Left ventricle myocardium superior (tissue), 1 donor: ENCODE results near the gene TMEM52. TPM values are rescaled to one million over a fixed set of nuclear protein-coding genes. Genes with fewer than 3 reads are reported as not detected.

Source experiments
- ATAC-seq: fragments of 200-7000 bp; cut with Tn5 transposase; one replicate; pipeline ENCODE4 v1.9.1; 2020; ENCODE audit warnings: mild to moderate bottlenecking, moderate library complexity
- DNase-seq: peaks from one replicate; pipeline ENCODE4 v3.0.0-alpha.2; 2020
- intact Hi-C: fragments of 100-400 bp; cut with micrococcal nuclease; formaldehyde crosslinking; loops from one replicate; pipeline ENCODE4 v1.11.0; 2022
- total RNA-seq: library from RNA; stranded (reverse); fragmentation: NEBNext Ultra II Directional; extraction: Animal tissue kit (Norgen Biotek cat#: 25700); gene quantifications from one replicate; pipeline ENCODE4 v1.2.1, GENCODE V29; 2021
- donor health status: DM: no; HTN: yes; CAD: no; lungs with severe emphysema.

The TMEM52 gene
- total RNA-seq, 1 donor from 2014 or later: 1.7 TPM

DNA sequence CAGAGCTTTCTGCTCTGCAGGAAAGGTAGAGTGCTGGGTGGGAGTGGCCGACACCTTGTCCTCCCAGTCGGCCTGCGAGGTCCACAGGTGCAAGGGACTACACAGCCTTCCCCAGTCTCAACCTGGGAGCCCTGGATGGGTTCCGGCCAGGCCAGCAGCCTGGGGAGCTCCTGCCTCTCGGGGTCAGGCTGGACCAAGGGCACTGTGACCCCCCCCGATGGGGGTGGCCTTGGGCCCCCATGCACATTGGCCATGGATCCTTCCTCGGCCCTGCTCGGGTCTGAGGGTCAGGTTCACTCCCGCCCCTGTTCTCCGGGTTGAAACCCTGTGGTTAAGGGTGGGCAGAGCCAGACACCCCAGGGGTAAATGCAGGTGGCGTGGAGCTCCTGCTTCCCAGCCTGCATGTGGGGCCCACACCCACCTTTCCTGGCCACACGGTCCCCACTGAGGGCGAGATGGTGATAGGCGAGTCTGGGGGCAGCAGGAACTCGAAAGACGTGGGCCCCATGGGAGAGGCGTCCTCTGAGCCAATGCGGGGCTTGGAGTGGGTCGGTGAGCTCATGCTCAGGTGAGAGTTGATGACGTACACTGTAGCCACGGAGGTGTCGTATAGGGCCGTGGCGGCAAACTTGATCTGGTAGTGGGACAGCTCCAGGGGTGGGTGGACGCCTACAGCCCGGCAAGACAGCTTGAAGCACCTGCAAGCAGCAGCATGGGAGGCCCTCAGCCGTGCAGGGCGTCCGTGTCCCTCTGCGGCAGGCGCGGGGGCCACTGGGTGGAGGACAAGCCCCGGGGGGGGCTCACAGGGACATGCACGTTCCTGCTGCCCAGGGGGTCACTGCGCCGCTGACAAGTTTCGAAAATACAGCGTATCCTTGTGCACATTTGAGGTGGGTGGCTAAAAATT, 10.8 kb upstream of the TMEM52 start:
- peak; percentile 22 for DNase-seq
- no peak for ATAC-seq
- intact Hi-C loops: no loop called here

DNA sequence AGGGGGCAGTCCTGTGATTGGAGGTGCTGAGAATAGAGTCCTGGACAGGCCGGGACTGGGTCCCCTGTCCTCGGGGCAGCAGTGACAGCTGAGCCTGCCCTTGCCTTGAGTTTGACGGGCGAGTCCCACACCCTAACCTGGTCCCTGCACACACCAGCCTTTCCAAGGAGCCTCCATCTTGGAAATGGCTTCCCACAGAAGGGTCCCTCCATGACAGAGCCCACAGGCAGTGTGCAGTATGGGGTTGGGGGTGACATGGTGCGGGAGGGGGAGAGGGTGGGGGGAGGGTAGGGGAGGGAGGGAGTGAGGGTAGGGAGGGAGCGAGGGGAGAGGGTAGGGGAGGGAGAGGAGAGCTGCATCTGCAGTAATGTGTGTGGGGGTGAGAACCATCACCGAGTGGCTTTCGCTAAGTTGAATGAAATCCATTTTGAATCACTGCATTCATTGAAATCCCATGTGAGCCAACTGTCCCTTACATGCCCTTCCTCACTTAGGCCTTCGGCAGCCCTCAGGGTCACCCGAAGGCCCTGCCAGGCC, 10.1 kb upstream of the TMEM52 start:
- intact Hi-C loops: no loop called here
- no peak for DNase-seq
- ATAC-seq: peak; percentile 3

DNA sequence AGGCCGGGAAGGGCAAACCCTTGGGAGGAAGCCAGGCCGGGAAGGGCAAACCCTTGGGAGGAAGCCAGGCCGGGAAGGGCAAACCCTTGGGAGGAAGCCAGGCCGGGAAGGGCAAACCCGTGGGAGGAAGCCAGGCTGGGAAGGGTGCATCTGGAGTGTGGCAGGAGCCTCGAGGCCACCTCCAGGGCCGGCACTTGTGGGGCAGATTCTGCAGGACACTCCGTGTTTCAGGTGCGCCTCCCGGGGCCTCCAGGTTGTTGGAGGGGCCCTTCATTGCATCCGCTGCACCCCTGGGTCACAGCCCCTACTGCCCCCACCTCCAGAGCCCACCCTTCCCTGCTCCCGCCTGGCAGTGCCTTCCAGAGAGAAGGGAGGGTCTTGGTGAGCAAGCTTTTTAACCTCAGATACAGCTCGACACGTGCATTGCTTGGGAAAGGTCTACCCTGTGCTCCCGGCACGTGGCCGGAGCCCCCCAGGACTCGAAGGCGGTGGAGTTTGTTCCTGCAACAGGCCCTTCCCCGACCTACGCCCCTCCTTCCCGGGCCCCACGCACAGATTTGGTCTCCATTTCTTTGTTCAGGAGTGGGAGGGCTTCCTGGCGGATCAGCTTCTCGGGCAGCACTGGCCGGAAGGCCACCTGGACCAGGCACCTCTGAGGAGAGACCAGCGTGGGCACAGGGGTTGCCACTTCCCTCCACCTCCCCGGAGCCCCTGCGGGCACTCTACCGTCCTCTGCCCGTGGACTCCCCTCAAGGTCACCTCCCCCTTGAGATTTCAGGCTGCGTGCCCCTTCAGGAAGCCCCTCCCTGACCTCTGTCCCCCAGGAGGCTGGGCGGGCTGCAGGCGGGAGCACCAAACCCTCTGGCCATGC, 9.4 kb upstream of the TMEM52 start:
- DNase-seq (peak; percentile 68), ATAC-seq (peak; percentile 59)
- intact Hi-C loops: no loop called here

DNA sequence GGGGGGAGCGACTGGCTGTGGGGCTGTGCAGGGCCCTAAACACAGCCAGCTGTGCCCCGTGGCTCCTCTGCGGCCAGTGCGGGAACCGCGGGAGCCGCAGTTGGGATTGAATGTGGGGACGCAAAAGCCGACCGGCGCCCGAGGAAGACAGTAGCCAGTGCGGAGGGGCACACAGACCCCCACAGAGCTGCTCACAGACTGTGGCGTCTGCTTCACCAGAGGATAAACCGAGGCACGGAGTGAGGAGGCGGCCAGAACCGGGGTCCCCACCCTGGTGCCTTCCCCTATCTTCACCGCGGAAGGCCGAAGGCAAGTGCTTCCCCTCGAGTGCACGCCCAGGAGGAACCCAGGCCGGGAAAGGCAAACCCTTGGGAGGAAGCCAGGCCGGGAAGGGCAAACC, 8.7 kb upstream of the TMEM52 start:
- intact Hi-C loops: no loop called here
- DNase-seq (peak; percentile 50), ATAC-seq (peak; percentile 42)

DNA sequence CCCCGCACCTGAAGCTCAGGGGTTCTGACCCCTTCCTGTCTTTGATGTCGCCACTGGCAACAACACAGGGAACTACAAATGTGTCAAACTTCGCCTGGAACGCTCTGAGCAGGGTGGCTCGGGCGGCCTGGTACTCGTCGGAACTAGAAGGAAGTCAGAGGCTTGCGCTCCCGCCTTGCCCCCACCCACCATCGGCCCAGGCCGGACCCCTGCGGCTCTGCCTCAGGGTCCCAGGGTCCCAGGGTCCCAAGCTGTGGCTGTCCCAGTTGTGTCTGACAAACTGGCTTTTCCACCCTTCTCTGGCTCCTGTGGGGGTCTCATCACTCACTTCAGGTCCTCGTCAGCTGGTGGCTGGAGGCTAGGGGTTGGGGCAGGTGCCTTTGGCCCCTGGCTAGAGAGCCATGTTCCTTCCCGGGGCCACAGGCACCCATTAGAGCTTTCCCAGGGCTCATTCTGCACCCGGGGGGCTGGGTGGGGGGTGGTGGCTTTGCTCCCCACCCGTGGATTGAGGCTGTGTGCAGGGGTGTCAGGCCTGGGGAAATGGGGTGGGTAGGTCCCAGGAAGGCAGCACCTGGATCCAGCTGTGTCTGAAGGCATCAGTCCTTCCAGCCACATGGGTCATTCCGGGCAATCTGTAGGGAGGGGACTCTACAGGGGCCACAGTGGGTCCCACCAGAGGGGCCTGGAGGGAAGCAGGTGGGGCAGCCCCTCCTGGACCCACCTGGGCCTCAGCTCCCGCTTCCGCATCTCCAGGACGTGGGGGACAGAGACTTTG, 8.0 kb upstream of the TMEM52 start:
- intact Hi-C loops: no loop called here
- peak; percentile 23 for DNase-seq
- ATAC-seq: peak; percentile 3

DNA sequence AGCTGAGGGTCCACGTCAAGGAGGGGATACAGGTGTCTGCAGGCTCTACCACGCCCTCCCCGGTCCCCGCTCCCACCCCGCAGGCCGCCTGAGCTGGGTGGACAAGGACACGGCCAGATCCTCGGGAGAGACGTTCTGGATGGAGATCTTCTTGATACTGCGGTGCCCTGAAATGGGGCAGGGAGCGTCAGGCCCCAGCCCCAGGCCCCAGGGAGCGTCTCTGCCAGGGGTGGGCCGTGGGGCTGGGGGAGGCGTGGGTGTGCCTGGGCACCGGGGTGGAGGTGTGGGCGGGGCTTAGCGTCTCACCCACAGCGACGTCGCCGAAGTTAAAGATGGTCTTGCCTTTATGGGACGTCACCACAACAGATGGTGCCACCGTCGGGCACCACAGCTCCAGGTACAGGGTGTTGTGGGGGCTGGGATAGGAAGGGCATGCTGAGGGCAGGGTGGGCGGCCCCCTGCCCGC, 7.3 kb upstream of the TMEM52 start:
- DNase-seq (peak; percentile 28), ATAC-seq (no peak)
- intact Hi-C loops: no loop called here

DNA sequence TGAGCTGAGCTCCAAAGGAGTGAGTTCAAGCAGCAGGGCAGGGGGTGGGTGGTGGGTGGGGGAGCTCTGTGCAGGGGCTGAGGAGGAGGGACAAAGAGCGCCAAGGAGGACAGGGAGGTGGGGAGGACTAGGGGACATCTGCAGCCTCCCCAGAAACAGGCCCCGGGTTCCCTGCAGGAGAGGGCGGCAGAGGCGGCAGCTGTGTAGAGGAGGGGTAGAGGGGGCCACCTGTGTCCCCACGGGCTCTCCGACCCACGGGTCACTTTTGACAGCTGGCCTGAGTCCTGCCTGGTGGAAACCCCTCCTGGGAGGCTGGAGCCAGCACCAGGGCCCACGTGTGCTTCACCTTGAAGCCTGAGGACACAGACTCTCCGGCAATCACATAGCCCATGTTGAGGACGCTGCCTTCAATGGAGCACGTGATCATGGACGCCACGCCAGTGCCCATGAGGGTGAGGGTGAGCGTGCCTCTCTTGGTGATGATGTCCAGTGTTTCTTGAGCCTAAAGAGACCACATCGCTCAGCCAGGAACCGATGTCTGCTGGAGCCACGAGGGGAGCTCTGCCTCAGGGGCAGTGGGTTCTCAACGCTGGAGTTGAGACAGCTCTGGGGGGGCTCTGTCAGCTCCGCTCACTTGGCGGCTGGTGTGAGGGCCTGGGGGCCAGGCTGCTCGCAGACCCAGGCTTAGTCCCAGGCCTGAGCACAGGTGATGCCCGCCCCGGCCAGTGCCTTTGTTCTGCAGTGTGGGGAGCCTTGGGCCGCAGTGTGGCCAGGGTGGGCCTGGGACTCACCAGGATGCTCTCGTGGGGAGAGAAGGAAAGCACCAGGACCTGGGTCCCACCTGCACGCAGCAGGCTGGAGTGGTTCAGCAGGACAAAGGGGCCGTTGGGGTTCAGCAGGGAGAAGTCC, 6.6 kb upstream of the TMEM52 start:
- no peak for ATAC-seq
- peak; percentile 25 for DNase-seq
- intact Hi-C loops: no loop called here

DNA sequence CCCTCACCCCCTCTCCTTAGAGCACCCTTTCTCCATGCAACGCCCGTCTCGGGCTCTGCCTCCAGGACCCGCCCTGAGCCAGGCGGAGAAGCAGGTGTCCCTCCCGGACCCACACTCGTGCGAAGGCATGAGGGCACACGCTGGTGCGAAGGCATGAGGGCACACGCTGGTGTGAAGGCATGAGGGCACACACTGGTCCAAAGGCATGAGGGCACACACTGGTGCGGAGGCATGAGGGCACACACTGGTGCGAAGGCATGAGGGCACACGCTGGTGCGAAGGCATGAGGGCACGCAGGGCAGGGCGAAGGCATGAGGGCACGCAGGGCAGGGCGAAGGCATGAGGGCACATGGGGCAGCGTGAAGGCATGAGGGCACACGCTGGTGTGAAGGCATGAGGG, 5.8 kb upstream of the TMEM52 start:
- ATAC-seq: no peak
- DNase-seq: peak; percentile 26
- intact Hi-C loops: no loop called here

DNA sequence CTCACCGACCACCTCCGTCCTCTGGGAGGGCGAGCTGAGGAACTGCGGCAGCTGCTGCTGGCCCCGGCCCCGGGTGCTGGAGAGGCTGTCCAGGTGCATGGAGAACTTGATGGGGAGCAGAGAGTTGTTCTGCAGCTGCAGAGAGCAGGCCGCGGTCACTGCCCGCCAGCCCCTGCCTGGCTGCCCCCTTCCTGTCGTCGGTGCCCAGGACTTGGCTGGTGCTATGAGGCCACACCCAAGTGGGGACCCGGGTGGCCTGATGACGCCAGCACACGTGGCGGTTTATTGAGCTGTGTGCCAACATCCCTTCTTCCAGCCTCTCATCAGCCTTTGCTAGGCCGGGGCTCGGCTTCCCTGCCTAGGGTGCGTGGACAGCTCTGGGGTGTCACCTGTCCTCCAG, 5.3 kb upstream of the TMEM52 start:
- DNase-seq: peak; percentile 10
- intact Hi-C loops: no loop called here
- no peak for ATAC-seq

DNA sequence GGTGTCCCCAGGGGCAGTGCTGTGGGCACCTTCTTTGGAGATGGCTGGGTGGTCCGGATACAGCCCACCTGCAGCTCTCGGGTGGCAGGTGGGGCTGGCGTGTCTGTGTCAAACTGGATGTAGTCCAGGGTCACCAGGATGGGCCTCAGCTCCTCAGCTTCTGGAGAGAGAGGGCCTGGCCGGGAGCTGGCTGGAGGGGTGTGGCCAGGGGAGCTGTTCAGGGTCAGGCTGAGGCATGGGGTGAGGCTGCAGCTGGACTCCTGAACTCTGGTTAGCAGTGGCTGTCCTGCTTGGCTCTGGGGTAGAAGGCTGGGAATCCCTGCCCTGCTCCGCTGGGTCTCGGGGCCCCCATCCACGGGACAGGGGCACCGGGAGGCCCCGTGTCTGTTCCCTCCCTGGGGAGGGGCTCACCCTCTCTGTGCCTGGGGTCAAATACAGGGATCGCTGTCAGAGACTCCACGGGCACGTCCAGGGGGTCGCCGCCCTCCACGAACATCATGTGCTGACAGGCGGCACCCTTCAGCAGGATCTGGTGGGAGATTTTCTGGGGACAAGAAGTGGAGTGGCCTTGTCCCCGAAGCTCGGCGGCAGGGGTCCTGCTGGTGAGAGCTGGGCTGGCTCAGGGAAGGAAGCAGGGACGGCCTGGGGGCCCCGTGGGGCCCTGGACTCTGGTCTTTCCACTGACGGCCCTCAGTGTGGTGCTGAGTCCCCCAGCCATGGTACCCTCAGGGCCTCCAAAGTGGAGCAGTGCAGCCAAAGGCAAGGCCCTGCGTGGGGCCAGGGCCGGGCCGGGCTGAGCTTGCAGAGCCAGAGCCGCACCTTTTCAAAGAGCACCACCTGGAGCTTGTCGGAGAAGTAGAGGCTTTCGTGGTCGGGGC, 4.1 kb upstream of the TMEM52 start:
- peak; percentile 28 for DNase-seq
- no peak for ATAC-seq

DNA sequence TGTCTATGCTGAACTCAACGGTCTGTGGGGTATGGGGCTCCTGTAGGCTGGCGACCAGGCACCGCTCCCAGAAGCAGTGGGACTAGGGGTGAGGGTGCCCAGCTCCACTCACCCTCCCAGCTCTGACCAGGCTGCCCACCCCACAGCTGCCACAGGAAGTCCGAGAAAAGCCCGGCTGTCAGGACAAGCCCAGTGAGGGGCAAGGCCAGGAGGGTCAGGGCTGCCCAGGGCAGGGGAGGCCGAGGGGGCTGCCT, 3.5 kb upstream of the TMEM52 start:
- DNase-seq: no peak
- intact Hi-C loops: no loop called here
- no peak for ATAC-seq

More for the DNA sequence above, 4.1 kb upstream of the TMEM52 start:
- intact Hi-C loops: no loop called here

DNA sequence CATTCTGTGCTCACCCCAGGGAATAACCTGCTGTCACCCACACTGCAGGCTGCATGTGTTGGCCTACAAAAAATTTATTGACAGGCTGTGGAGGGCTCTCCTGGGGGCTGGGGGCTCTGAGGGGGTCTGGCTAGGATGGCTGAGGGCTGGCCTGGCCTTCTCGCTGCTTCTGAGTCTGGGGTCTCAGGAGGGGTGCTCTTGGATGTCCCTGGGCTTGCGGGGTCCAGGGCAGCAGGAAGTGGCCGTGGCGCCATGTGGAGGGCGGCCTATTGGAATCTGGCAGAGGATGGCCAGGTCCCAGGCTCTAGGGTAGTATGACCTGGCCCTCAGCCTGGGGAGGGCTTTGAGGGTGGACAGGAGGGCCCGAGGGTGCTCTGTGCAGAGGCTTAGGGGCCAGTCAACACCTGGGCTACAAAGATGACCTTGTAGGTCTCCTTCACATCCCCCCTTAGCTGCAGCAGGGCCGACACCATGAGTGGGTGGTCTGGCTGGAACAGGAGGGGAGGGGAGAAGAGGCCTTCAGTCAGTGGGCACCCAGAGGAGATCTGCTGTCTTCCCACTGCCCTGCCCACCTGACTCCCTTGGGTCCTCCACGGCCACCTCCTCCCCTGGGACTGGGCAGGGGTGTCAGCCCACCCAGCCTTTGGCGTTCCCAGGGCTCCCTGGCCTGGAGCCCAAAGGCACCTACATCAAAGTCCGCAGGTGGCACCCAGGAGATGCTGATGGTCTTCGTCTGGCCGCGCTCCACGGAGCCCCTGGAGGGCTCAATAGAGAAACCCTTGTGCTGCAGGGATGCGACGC, 3.0 kb upstream of the TMEM52 start:
- ATAC-seq (no peak), DNase-seq (peak; percentile 31)
- intact Hi-C loops: no loop called here

DNA sequence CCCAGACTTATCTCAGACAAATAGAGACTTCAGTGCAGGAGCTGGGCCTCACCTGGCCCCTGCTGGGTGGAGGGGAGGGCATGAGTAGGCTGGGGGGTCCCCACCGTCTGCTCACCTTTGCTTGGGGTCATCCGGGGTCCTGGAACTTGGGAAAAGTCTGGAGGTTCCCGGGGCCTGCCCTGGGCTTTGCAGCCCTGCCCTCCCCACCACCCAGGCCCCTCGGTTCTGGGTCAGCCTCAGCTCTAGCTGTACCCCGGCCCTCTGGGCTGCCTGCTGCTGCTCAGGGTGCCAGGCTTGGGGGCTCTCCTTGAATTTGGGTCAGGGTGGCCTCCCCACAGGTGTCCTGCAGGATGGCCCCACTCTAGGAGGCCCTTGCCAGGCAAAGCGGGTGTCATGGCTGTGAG, 2.4 kb upstream of the TMEM52 start:
- DNase-seq: peak; percentile 24
- ATAC-seq: no peak
- intact Hi-C loops: no loop called here

DNA sequence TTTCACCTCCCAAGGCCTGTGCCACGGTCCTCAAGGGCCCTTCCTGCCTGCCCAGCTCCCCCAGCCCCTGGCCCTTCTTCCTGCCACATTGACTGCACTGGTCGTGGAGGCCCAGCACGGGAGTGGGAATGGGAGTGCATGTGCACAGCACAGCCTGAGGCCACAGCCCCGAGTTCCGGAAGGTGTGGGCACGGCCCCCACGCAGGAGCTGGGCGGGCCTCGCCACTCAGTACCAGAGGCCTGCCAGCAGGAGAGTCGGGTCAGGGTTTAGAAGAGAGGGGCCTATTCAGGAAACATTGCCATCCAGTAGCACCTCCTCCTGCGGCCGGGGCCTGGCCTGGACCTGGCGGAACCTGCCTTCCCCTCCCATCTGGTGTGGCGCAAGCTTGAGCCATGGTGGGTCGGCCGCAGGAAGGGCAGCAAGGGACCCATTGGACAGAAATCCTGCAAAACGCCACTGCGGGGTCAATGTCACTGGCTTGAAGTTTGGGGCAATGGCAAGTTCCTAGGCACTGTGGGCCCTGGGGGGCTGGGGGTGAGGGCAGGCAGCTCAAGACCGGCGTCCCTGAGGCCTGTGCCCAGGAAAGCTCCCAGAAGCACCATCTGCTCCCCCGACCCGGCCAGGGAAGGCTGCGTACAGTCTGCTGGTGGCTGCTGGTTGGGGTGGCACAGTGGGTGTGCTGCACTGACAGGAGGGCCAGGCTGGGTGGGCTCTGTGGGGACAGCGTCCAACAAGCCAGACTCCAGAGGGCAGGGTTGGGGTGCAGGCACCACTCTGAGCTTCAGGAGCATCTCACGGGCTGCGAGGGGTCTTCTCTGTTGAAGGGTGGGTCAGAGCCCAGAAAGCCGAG, 1.8 kb upstream of the TMEM52 start:
- peak; percentile 37 for DNase-seq
- ATAC-seq: no peak
- intact Hi-C loops: no loop called here

DNA sequence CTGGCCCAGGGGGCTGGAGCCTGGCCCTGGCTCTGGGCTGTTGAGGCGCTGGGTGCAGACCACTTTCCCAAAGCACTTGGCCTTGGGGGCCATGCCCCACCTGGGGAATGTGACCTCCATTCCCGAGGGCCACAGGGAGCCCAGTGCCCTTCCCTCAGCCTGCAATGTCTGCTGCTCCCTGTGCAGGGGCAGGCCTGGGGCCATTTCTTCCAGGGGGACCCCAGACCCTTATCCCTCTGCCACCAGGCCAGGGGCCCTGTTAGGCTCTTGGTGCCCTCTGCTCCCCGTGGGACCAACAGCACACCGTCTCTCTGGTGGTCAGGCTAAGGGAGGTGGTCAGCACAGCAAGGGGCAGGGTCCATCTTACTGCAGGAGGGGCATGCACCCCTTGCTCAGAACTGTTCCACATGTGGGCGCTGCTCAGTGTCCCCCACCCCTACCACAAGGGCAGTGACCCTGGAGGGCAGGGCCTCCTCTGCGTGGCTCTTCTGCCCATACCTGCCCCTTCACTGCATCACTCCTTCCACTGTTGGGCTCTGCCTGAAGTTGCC, 1.1 kb upstream of the TMEM52 start:
- DNase-seq: peak; percentile 39
- intact Hi-C loops: no loop called here
- ATAC-seq: no peak
